ENCODE measurements around the gene PHACTR1.

Gene PHACTR1

DNA sequence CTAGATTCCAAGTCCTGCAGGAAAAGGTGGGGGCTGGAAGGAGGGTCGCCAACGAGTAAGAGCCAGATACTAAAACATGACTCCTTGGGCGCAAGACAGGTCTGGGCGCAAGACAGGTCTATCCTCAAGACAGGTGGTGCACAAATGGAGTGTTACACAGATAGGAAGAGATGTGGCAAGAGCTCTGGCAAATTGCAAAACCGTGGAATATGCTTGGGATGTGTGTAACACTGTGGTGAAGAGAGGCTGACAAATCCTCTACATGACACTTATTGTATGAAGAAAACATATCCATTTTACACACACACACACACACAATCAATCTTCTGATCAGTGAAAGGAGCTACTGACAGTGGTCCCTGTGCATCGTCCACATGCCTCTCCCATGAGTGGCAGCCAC lies 534.1 kb downstream of the PHACTR1 start:
- DNase-seq (ENCODE audit: extremely low read depth, low read depth), result no peak
- TF ChIP-seq, protein P1, sequence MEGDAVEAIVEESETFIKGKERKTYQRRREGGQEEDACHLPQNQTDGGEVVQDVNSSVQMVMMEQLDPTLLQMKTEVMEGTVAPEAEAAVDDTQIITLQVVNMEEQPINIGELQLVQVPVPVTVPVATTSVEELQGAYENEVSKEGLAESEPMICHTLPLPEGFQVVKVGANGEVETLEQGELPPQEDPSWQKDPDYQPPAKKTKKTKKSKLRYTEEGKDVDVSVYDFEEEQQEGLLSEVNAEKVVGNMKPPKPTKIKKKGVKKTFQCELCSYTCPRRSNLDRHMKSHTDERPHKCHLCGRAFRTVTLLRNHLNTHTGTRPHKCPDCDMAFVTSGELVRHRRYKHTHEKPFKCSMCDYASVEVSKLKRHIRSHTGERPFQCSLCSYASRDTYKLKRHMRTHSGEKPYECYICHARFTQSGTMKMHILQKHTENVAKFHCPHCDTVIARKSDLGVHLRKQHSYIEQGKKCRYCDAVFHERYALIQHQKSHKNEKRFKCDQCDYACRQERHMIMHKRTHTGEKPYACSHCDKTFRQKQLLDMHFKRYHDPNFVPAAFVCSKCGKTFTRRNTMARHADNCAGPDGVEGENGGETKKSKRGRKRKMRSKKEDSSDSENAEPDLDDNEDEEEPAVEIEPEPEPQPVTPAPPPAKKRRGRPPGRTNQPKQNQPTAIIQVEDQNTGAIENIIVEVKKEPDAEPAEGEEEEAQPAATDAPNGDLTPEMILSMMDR (IDR thresholded peaks at IDR 0.05; ENCODE audit: low read depth, low read length), result no peak

DNA sequence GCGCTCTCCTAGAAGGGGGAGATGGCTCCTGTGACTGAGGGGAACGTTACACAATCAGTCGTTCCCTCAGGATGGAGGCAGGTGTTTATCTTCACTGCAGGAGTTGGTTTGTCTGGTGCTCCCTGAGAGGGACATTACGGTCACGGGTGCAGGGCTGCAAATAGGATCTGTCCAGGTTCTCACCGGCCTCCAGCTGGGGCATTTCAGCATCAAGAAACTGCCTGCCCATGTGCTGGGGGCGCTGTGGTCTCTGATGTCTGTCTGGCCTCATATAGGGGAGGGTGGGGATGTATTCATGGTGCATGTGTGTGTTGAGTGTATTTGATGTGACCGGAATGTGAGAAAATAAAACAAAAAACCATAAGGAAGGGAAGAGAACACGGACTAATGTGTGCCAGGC lies 534.7 kb downstream of the PHACTR1 start:
- TF ChIP-seq, protein P1 (IDR thresholded peaks at IDR 0.05; ENCODE audit: low read depth, low read length), result no peak
- no peak for DNase-seq (ENCODE audit: extremely low read depth, low read depth)

DNA sequence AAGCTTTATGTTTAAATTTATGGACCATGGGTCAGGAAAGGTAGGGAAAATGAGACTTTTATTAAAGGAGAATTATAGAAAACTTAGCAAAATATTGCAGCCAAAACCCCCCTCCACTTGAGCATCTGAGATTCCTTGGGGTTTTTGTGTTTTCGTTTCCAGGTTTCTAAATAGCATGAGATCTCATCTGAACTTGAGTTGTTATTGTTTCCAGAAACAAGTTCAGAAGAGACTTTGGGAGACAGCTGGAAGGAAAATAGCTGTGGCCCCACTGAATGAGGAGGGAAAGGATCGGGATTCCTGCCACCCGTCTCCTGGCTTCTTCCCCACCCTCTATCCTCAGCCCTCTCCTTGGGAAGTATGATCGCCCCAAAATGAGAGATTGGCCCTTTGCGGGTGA lies 536.2 kb downstream of the PHACTR1 start:
- DNase-seq (ENCODE audit: extremely low read depth, low read depth), result no peak
- TF ChIP-seq, protein P1 (IDR thresholded peaks at IDR 0.05; ENCODE audit: low read depth, low read length), result no peak

DNA sequence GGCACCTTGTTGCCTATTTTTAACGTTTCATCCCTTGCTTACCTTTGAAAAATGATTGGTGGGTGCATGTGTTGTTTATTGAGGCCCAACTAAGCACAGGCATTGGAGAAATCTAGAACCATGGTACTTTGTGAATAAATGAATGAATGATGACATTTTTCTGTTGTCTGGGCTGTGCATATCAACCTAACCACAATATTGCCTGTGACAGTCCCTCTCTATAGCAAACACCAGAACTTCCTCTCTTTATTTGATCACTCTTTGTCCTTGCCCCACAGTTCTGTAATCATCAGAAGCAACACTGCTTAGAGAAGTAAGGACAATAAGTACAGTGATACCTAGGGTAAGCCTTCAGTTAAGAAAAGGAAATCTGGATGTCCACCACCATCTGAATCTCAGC lies 536.7 kb downstream of the PHACTR1 start:
- TF ChIP-seq, protein P1 (IDR thresholded peaks at IDR 0.05; ENCODE audit: low read depth, low read length), result no peak
- no peak for DNase-seq (ENCODE audit: extremely low read depth, low read depth)

DNA sequence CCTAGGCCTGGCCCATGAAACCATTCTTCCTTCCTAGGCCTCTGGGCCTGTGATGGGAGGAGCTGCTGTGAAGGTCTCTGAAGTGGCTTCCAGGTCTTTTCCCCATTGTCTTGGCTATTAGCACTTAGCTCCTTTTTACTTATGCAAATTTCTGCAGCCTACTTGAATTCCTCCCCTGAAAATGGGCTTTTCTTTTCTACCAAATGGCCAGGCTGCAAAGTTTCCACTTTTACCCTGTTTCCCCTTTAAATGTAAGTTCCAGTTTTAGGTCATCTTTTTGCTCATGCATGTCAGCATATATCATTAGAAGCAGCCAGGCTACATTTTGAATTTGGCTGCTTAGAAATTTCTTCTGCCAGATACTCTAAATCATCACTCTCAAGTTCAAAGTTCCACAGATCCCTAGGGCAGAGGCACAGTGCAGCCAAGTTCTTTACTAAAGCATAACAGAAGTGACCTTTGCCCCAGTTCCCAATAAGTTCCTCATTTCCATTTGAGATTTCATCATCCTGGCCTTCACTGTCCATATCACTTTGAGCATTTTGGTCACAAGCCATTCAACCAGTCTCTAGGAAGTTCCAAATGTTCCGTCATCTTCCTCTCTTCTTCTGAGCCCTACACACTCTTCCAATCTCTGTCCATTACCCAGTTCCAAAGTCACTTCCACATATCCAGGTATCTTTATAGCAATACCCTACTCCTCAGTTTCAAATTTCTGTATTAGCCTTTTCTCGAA lies 539.9 kb downstream of the PHACTR1 start:
- TF ChIP-seq, protein P1 (IDR thresholded peaks at IDR 0.05; ENCODE audit: low read depth, low read length), result no peak
- no peak for DNase-seq (ENCODE audit: extremely low read depth, low read depth)

DNA sequence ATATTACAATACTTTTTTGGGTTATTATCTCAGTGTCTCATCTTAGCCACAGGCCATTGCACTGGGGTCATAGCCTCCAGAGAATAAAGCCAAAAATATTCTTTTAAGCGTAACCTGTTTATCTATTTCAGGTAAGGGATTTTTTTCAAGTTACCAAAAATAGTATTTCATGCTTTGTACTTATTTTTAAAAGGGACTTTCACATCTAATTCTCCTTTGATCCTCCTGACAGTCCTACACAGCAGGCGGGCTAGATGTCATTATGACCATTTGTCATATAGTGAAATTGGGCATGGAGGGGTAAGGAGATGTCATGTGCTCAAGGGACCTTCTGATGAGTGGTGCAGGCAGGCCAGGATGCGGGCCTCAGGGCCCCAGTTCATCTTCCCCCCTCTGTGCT lies 542.8 kb downstream of the PHACTR1 start:
- TF ChIP-seq, protein P1 (IDR thresholded peaks at IDR 0.05; ENCODE audit: low read depth, low read length), result no peak
- DNase-seq (ENCODE audit: extremely low read depth, low read depth), result no peak

DNA sequence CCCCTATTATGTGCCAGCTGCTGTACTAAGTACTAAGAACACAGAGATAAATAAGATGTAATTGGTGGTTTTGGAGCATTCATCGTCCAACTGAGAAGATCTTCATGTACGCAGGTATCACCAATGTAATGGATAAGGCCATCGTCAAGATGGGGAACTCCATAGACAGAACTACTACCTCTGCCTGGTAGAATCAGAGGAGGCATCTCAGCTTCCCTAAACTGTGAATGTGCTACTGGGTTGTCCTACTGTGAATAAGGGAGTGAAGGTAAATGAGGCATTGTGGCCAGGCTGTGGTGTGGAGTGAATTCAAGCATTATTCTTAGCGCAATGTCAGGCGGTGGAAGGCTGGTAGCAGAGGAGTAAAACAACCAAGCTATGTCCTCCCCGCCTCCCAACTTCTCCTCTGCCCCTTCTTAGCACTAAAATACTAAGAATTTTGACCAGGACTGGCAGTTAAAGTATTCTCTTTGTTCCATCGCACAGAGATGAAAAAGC lies 543.6 kb downstream of the PHACTR1 start:
- DNase-seq (ENCODE audit: extremely low read depth, low read depth), result no peak
- TF ChIP-seq, protein P1 (IDR thresholded peaks at IDR 0.05; ENCODE audit: low read depth, low read length), result no peak
